PC-9 (cell line): ENCODE results near the gene ARHGAP10. TPM values are rescaled to one million over a fixed set of nuclear protein-coding genes. Genes with fewer than 3 reads are reported as not detected.
"Not testable (repeated sequence)": the region's sequence is repeated elsewhere in the genome, so short reads cannot be mapped to it uniquely, and the experiment has no call there.

Experiments used
- BruUV-seq: library from RNA; stranded (reverse); fragments of 400-500 nt; replicated peaks from 2 replicates; lab custom pipeline; 2021; lab: Mats Ljungman, UMichigan
- CTCF ChIA-PET: fragments of 300-600 bp; sonication (Branson Sonifier 250); formaldehyde crosslinking; loops from one replicate; lab custom pipeline; 2022; ENCODE audit warnings: antibody characterized with exemption; lab: Charles Lee
- POLR2A ChIA-PET: fragments of 300-600 bp; sonication (Branson Sonifier 250); formaldehyde crosslinking; loops from one replicate; lab custom pipeline; 2022; ENCODE audit warnings: antibody characterized with exemption; ENCODE audit not compliant: unreplicated experiment; lab: Charles Lee
- DNase-seq, 2 experiments: peaks; one replicate each; pipeline versions ENCODE4 v3.0.0 to v3.0.0-alpha.2; 2015 to 2022; ENCODE audit warnings: mixed read lengths in 1 of 2
- H2AFZ ChIP-seq: fragments of 200-600 bp; sonication (generic); 2 replicates; pipeline ENCODE4 v1.8.1; 2017; ENCODE audit warnings: antibody characterized with exemption
- H3F3A ChIP-seq: fragments of 200-600 bp; sonication (generic); 2 replicates; pipeline ENCODE4 v1.8.1; 2017; ENCODE audit warnings: antibody characterized with exemption, mild to moderate bottlenecking, low read depth; ENCODE audit not compliant: insufficient read depth
- H3K27ac ChIP-seq: fragments of 200-600 bp; sonication (generic); 2 replicates; pipeline ENCODE4 v1.6.1; 2016; ENCODE audit warnings: mixed run types
- H3K27me3 ChIP-seq: fragments of 200-600 bp; sonication (generic); 2 replicates; pipeline ENCODE4 v1.6.1; 2016; ENCODE audit warnings: low read depth, mixed run types; ENCODE audit not compliant: insufficient read depth
- H3K36me3 ChIP-seq: fragments of 200-600 bp; sonication (generic); 2 replicates; pipeline ENCODE4 v1.6.1; 2016; ENCODE audit warnings: low read depth, mixed run types
- H3K4me1 ChIP-seq: fragments of 200-600 bp; sonication (generic); replicated peaks from 2 replicates; pipeline ENCODE4 v1.6.1; 2016; ENCODE audit warnings: mixed run types; ENCODE audit not compliant: insufficient read depth
- H3K4me2 ChIP-seq: fragments of 200-600 bp; sonication (generic); 2 replicates; pipeline ENCODE4 v1.6.1; 2017; ENCODE audit warnings: mixed run types
- H3K4me3 ChIP-seq: fragments of 200-600 bp; sonication (generic); 2 replicates; pipeline ENCODE4 v1.6.1; 2016; ENCODE audit warnings: mixed run types
- H3K79me2 ChIP-seq: fragments of 200-600 bp; sonication (generic); 2 replicates; pipeline ENCODE4 v1.6.1; 2017; ENCODE audit warnings: low read depth, mixed run types
- H3K9me2 ChIP-seq: fragments of 200-600 bp; sonication (generic); 2 replicates; pipeline ENCODE4 v1.8.1; 2017; ENCODE audit warnings: mild to moderate bottlenecking; ENCODE audit not compliant: insufficient read depth
- H3K9me3 ChIP-seq: fragments of 200-600 bp; sonication (generic); 2 replicates; pipeline ENCODE4 v1.8.1; 2016; ENCODE audit warnings: low read depth; ENCODE audit not compliant: insufficient read depth
- H4K20me1 ChIP-seq: fragments of 200-600 bp; sonication (generic); 2 replicates; pipeline ENCODE4 v1.8.1; 2017; ENCODE audit not compliant: insufficient read depth
- EZH2 ChIP-seq: fragments of 200-600 bp; sonication (generic); IDR thresholded peaks from 2 replicates; pipeline ENCODE4 v1.8.0; 2017; ENCODE audit warnings: antibody characterized with exemption, low read depth
- intact Hi-C: fragments of 100-400 bp; cut with micrococcal nuclease; formaldehyde crosslinking; loops from one replicate; pipeline ENCODE4 v1.10.0; 2022; ENCODE audit not compliant: unreplicated experiment
- total RNA-seq: library from RNA; stranded (reverse); gene quantifications from 2 replicates; pipeline ENCODE4 v1.2.3, GENCODE V29; 2021
- TF ChIP-seq, protein P1 (sequence below): fragments of 200-600 bp; sonication (generic); conservative IDR thresholded peaks from 2 replicates; pipeline ENCODE4 v1.6.1; 2017; ENCODE audit warnings: mixed run types, antibody characterized with exemption, mild to moderate bottlenecking, moderate library complexity

Gene ARHGAP10
- total RNA-seq, 1 experiment from 2014 or later = 27.5 TPM

DNA sequence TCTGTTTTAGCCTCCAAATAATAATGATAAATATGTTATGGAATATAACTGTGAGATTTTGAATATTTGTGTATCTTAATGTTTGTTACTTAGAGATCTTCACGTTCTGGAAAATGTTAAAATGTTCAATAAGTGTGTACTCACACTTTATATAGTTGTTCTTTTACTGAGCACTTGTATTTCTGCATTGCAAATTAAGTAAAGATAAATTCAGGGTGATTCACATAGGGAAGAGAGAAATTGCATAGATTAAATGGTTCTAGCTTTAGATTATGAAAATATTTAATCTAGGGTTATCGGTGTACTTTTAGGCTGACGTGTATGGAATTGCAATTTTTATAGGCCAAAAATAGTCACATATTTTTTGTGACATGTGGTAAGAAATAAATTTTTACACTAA, 148.6 kb downstream of the ARHGAP10 start:
- Histone ChIP-seq H3F3A (no peaks in the 10 kb centered on the region), H3K4me3 (no peak overlapping the region), H3K9me2 (no peaks in the 10 kb centered on the region), H3K79me2 (no peaks in the 10 kb centered on the region), H3K4me1 (no peaks in the 10 kb centered on the region), H3K36me3 (no peaks in the 10 kb centered on the region), H3K4me2 (no peak overlapping the region), H3K27me3 (no peaks in the 10 kb centered on the region), H2AFZ (no peak overlapping the region), H4K20me1 (no peaks in the 10 kb centered on the region), H3K27ac (no peak overlapping the region), H3K9me3 (no peaks in the 10 kb centered on the region)
- ChIA-PET CTCF (interaction anchor here (1.0 kb wide), 1 partner anchor 13 kb away, joined by 3 read pairs; no protein-coding TSS in a partner anchor), POLR2A (no interaction called here)
- TF ChIP-seq, protein P1, sequence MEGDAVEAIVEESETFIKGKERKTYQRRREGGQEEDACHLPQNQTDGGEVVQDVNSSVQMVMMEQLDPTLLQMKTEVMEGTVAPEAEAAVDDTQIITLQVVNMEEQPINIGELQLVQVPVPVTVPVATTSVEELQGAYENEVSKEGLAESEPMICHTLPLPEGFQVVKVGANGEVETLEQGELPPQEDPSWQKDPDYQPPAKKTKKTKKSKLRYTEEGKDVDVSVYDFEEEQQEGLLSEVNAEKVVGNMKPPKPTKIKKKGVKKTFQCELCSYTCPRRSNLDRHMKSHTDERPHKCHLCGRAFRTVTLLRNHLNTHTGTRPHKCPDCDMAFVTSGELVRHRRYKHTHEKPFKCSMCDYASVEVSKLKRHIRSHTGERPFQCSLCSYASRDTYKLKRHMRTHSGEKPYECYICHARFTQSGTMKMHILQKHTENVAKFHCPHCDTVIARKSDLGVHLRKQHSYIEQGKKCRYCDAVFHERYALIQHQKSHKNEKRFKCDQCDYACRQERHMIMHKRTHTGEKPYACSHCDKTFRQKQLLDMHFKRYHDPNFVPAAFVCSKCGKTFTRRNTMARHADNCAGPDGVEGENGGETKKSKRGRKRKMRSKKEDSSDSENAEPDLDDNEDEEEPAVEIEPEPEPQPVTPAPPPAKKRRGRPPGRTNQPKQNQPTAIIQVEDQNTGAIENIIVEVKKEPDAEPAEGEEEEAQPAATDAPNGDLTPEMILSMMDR = no peak
- no peak for TF ChIP-seq EZH2
- no TSS peak for BruUV-seq
- intact Hi-C loops = no loop called here
- no peak for DNase-seq

DNA sequence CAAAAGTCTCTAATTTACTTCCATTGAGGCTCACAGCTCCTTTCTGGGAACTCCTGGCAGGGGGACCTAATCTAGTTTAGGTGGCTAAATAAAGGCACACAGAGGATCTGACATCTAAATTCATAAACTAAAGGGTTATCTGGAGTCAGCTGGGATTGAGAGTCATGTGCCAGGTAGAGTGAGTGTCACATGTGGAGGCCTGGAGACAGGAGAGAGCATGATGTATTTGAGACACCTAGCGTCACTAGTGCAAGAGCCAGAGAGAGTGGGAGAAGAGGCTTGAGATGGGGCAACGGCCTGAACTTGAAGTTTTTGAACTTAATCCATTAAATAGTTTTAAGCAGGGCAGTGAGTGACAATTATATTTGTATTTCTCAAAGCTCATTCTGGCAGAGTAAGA, 152.6 kb downstream of the ARHGAP10 start:
- no peaks in the 10 kb centered on the region for H3K9me2 ChIP-seq
- H3K36me3 ChIP-seq = no peaks in the 10 kb centered on the region
- DNase-seq = no peak
- no peaks in the 10 kb centered on the region for H3K9me3 ChIP-seq
- no peak overlapping the region for H2AFZ ChIP-seq
- H3K4me3 ChIP-seq = no peak overlapping the region
- no peak overlapping the region for H3K4me2 ChIP-seq
- intact Hi-C loops = no loop called here
- ChIA-PET CTCF (interaction anchor here (0.5 kb wide), 1 partner anchor 290 kb away, joined by 3 read pairs; no protein-coding TSS in a partner anchor), POLR2A (no interaction called here)
- H4K20me1 ChIP-seq = no peaks in the 10 kb centered on the region
- no peaks in the 10 kb centered on the region for H3K4me1 ChIP-seq
- no peaks in the 10 kb centered on the region for H3F3A ChIP-seq
- H3K27ac ChIP-seq = no peak overlapping the region
- H3K27me3 ChIP-seq = no peaks in the 10 kb centered on the region
- no peaks in the 10 kb centered on the region for H3K79me2 ChIP-seq
- TF ChIP-seq, protein P1 = no peak
- TF ChIP-seq EZH2 = no peak
- no TSS peak for BruUV-seq

DNA sequence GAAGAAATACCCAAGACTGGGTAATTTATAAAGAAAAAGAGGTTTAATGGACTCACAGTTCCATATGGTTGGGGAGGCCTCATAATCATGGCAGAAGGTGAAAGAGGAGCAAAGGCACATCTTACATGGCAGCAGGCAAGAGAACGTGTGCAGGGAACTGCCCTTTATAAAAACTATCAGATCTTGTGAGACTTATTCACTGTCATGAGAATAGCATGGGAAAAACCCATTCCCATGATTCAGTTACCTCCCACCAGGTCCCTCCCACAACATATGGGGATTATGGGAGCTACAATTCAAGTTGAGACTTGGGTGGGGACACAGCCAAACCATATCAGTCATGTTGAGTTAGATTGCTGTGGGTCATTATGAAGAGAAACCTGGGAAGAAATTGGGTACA, 153.3 kb downstream of the ARHGAP10 start:
- H3K9me3 ChIP-seq, H3K27me3 ChIP-seq, H3K27ac ChIP-seq, H3K36me3 ChIP-seq, BruUV-seq, H3K4me2 ChIP-seq, H3K4me3 ChIP-seq, H3K9me2 ChIP-seq, H3K4me1 ChIP-seq, intact Hi-C loops, H2AFZ ChIP-seq, POLR2A ChIA-PET, DNase-seq, CTCF ChIA-PET, H4K20me1 ChIP-seq, H3F3A ChIP-seq, H3K79me2 ChIP-seq: not testable (repeated sequence)

DNA sequence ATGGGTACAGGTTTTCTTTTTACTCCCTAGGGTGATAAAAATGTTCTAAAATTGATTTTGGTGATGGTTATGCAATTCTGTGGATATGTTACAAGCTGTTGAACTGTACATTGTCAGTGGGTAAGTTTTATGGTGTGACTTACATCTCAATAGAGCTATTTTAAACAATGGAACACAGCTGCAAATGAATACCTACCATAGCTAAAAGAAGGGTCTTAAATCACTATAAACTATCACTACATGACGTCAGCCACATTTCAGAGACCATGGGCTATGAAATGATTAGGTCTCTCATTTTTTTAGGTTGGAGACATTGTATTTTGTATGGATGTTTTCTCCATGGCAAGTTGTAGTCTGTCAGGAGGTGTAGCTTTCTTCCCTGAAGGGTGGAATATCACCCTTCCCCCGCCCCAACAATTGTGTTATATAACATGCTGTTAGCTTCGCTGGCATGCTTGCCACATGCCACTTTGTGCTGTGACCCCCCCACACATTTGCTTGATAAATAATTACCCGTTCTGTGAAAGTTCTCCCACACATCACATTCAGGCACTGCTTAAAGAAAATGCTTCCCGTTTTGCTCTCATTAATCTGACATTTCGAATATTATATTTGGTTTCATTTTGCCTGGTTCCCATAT, 159.7 kb downstream of the ARHGAP10 start:
- H3K4me3 ChIP-seq = no peak overlapping the region
- H3F3A ChIP-seq = no peaks in the 10 kb centered on the region
- H3K79me2 ChIP-seq = no peaks in the 10 kb centered on the region
- no peaks in the 10 kb centered on the region for H4K20me1 ChIP-seq
- no peak overlapping the region for H3K27ac ChIP-seq
- no peak overlapping the region for H3K4me2 ChIP-seq
- no peaks in the 10 kb centered on the region for H3K27me3 ChIP-seq
- H3K36me3 ChIP-seq = no peaks in the 10 kb centered on the region
- no peaks in the 10 kb centered on the region for H3K4me1 ChIP-seq
- ChIA-PET CTCF (no interaction called here), POLR2A (no interaction called here)
- no TSS peak for BruUV-seq
- intact Hi-C loops = no loop called here
- H3K9me2 ChIP-seq = no peaks in the 10 kb centered on the region
- no peak for TF ChIP-seq EZH2
- TF ChIP-seq, protein P1 = no peak
- no peaks in the 10 kb centered on the region for H3K9me3 ChIP-seq
- no peak for DNase-seq
- H2AFZ ChIP-seq = no peak overlapping the region
